ENCODE results near the gene EPB41L3.
"Not testable (repeated sequence)": the region's sequence is repeated elsewhere in the genome, so short reads cannot be mapped to it uniquely, and the experiment has no call there.

Gene EPB41L3

GRCh38 chr18:5543773-5544389 lies at the start of gene EPB41L3:
Gene EPB41L3 (minus strand): TSS chr18:5543997. CDS start chr18:5489183, 54,814 bp downstream.
- no peak for DNase-seq (ENCODE audit: insufficient read length, low spot score)

GRCh38 chr18:5588529-5588928 lies 44.7 kb upstream of the EPB41L3 start:
- DNase-seq (ENCODE audit: insufficient read length, low spot score), result no peak

More at GRCh38 chr18:5543773-5544389, at the start of gene EPB41L3:
- no peak for FAIRE-seq

GRCh38 chr18:5585653-5586052 lies 41.9 kb upstream of the EPB41L3 start:
- FAIRE-seq, result no peak

More at GRCh38 chr18:5588529-5588928, 44.7 kb upstream of the EPB41L3 start:
- FAIRE-seq, result no peak

GRCh38 chr18:5584746-5585417 lies 41.1 kb upstream of the EPB41L3 start:
- no peak for FAIRE-seq
- peak; percentile 12 for DNase-seq (ENCODE audit: insufficient read length, low spot score)

More at GRCh38 chr18:5585653-5586052, 41.9 kb upstream of the EPB41L3 start:
- DNase-seq (ENCODE audit: insufficient read length, low spot score), result no peak

- no peak for FAIRE-seq
- peak; percentile 14 for DNase-seq (ENCODE audit: insufficient read length, low spot score)
Measured at GRCh38 chr18:5582849-5583681, 39.3 kb upstream of the EPB41L3 start.

GRCh38 chr18:5582076-5582475 lies 38.3 kb upstream of the EPB41L3 start:
- DNase-seq (ENCODE audit: insufficient read length, low spot score), result peak; percentile 21
- no peak for FAIRE-seq

- no peak for FAIRE-seq
- no peak for DNase-seq (ENCODE audit: insufficient read length, low spot score)
Measured at GRCh38 chr18:5574843-5575242, 31.0 kb upstream of the EPB41L3 start.

- FAIRE-seq (no peak), DNase-seq (ENCODE audit: insufficient read length, low spot score) (no peak)
Measured at GRCh38 chr18:5571666-5572065, 27.9 kb upstream of the EPB41L3 start.

GRCh38 chr18:5570613-5571012 lies 26.8 kb upstream of the EPB41L3 start:
- DNase-seq (ENCODE audit: insufficient read length, low spot score); FAIRE-seq: not testable (repeated sequence)

- no peak for FAIRE-seq
Measured at GRCh38 chr18:5568416-5568815, 24.6 kb upstream of the EPB41L3 start.

GRCh38 chr18:5558851-5559250 lies 15.1 kb upstream of the EPB41L3 start:
- FAIRE-seq, result no peak
- no peak for DNase-seq (ENCODE audit: insufficient read length, low spot score)

More at GRCh38 chr18:5568416-5568815, 24.6 kb upstream of the EPB41L3 start:
- no peak for DNase-seq (ENCODE audit: insufficient read length, low spot score)

- FAIRE-seq (no peak), DNase-seq (ENCODE audit: insufficient read length, low spot score) (no peak)
Measured at GRCh38 chr18:5556310-5556974, 12.6 kb upstream of the EPB41L3 start.

- no peak for FAIRE-seq
- DNase-seq (ENCODE audit: insufficient read length, low spot score), result no peak
Measured at GRCh38 chr18:5554629-5555028, 10.8 kb upstream of the EPB41L3 start.

GRCh38 chr18:5546660-5547059 lies 2.9 kb upstream of the EPB41L3 start:
- FAIRE-seq (no peak), DNase-seq (ENCODE audit: insufficient read length, low spot score) (peak; percentile 29)

- no peak for DNase-seq (ENCODE audit: insufficient read length, low spot score)
- no peak for FAIRE-seq
Measured at GRCh38 chr18:5543036-5543680, 639 bp downstream of the EPB41L3 start.

GRCh38 chr18:5542515-5543035 lies 1.2 kb downstream of the EPB41L3 start:
- DNase-seq (ENCODE audit: insufficient read length, low spot score), result no peak

GRCh38 chr18:5541644-5542043 lies 2.2 kb downstream of the EPB41L3 start:
- FAIRE-seq (no peak), DNase-seq (ENCODE audit: insufficient read length, low spot score) (no peak)

More at GRCh38 chr18:5542515-5543035, 1.2 kb downstream of the EPB41L3 start:
- no peak for FAIRE-seq

GRCh38 chr18:5539391-5539790 lies 4.4 kb downstream of the EPB41L3 start:
- FAIRE-seq, result no peak
- no peak for DNase-seq (ENCODE audit: insufficient read length, low spot score)

- FAIRE-seq (no peak), DNase-seq (ENCODE audit: insufficient read length, low spot score) (no peak)
Measured at GRCh38 chr18:5538544-5538943, 5.3 kb downstream of the EPB41L3 start.

GRCh38 chr18:5537860-5538259 lies 5.9 kb downstream of the EPB41L3 start:
- DNase-seq (ENCODE audit: insufficient read length, low spot score), result no peak
- FAIRE-seq, result no peak

All from HTR-8/SVneo (cell line).